Measurements from ENCODE around the gene NYAP2.

Gene NYAP2

DNA sequence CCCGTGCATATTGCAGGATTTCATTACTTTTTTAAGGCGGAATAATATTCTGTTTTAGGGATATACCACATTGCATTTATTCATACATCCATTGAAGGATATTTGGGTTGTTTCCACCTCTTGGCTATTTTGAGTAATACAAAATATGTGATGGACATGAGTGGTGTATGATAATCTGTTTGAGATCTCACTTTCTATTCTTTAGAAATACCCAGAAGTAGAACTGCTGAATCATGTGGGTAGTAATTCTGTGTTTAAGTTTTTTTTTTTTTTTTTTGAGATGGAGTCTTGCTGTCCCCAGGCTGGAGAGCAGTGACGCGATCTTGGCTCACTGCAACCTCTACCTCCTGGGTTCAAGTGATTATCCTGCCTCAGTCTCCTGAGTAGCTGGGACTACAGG lies 201.4 kb downstream of the NYAP2 start:
- TF ChIP-seq ZNF384 (IDR thresholded peaks at IDR 0.05): no peak
- TF ChIP-seq ELF4 (IDR thresholded peaks at IDR 0.05): no peak
- TF ChIP-seq BHLHE40 (IDR thresholded peaks at IDR 0.05; ENCODE audit: borderline replicate concordance): no peak
- TF ChIP-seq SP1 (IDR thresholded peaks at IDR 0.05): no peak
- CTCF ChIA-PET: no interaction called here
- POLR2A ChIA-PET: no interaction called here
- DNase-seq (ENCODE audit: extremely low spot score): no peak

DNA sequence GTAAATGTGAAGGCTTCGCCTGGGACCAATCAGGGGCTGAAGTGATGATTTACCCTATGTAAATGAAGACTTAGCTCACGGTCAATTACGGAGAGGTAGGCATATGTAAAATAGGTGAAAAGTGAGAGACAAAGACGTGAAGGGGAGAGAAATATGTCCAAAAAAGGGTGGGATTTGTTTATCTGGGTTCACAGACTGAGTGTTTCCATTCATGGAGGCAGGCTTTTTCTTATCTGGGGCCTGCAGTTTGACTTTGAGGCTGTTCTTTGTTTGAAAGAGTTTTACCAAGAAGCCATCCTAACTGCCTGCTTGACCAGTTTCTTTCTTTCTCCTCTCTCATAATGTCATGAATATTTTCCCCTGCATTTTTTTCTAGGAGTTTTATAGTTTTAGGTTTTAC lies 202.7 kb downstream of the NYAP2 start:
- DNase-seq (ENCODE audit: extremely low spot score): no peak
- TF ChIP-seq NFRKB (IDR thresholded peaks at IDR 0.05) (no peak), ELF4 (IDR thresholded peaks at IDR 0.05) (no peak), FOXK2 (IDR thresholded peaks at IDR 0.05) (no peak), TARDBP (IDR thresholded peaks at IDR 0.05) (no peak), FOXA1 (IDR thresholded peaks at IDR 0.05) (no peak), SP1 (IDR thresholded peaks at IDR 0.05) (no peak), ARNT (IDR thresholded peaks at IDR 0.05) (no peak), L3MBTL2 (conservative IDR thresholded peaks at IDR 0.05) (no peak), CTBP1 (IDR thresholded peaks at IDR 0.05; ENCODE audit: borderline replicate concordance) (no peak), LEF1 (IDR thresholded peaks at IDR 0.05; ENCODE audit: borderline replicate concordance) (no peak), SUZ12 (IDR thresholded peaks at IDR 0.05) (no peak), HDGF (IDR thresholded peaks at IDR 0.05; ENCODE audit: borderline replicate concordance) (no peak), ZNF384 (IDR thresholded peaks at IDR 0.05) (no peak), BHLHE40 (IDR thresholded peaks at IDR 0.05; ENCODE audit: borderline replicate concordance) (no peak), FOXM1 (IDR thresholded peaks at IDR 0.05; ENCODE audit: borderline replicate concordance) (no peak)
- TF ChIP-seq, protein P1, sequence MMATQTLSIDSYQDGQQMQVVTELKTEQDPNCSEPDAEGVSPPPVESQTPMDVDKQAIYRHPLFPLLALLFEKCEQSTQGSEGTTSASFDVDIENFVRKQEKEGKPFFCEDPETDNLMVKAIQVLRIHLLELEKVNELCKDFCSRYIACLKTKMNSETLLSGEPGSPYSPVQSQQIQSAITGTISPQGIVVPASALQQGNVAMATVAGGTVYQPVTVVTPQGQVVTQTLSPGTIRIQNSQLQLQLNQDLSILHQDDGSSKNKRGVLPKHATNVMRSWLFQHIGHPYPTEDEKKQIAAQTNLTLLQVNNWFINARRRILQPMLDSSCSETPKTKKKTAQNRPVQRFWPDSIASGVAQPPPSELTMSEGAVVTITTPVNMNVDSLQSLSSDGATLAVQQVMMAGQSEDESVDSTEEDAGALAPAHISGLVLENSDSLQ (IDR thresholded peaks at IDR 0.05): no peak
- CTCF ChIA-PET: no interaction called here
- POLR2A ChIA-PET: no interaction called here

DNA sequence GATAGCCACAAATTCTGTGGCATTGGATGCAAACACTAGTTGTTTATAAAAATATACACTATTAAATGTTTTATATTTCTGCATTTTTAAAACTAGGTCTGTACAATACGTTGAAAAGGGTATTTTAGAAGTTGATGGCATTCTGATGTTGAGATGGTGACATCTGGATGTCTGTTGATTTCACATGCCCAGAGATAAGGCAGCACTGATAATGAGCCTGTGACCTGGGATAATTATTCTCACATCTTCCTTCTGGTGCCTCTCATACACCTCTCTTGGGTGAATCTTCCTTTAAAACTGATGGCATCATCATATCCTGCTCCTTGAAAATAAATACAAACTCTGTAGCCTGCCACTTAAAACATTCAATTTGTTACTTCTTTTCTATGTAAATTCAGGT lies 208.6 kb downstream of the NYAP2 start:
- DNase-seq (ENCODE audit: extremely low spot score): no peak
- CTCF ChIA-PET: no interaction called here
- POLR2A ChIA-PET: no interaction called here
- TF ChIP-seq LEF1 (IDR thresholded peaks at IDR 0.05; ENCODE audit: borderline replicate concordance) (no peak), NFRKB (IDR thresholded peaks at IDR 0.05) (no peak), SP1 (IDR thresholded peaks at IDR 0.05) (no peak), FOXK2 (IDR thresholded peaks at IDR 0.05) (no peak), SUZ12 (IDR thresholded peaks at IDR 0.05) (no peak), ELF4 (IDR thresholded peaks at IDR 0.05) (no peak), CTBP1 (IDR thresholded peaks at IDR 0.05; ENCODE audit: borderline replicate concordance) (no peak)
- TF ChIP-seq, protein P1 (IDR thresholded peaks at IDR 0.05): no peak

DNA sequence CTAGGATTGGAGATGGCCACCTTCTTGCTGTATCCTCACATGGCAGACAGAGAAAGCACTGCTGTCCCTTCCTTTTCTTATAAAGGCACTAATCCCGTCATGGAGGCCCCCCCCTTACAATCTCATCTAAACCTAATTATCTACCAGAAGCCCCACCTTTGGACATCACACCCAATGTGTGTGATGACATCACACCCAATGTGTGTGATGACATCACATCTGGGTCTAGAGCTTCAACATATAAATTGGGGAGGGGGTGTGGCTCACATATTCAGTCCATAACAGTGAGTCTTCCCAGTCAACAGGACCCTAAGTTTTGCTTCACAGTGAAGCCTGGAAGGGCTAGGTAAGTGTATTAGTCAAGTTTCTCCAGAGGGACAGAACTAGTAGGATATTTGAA lies 213.1 kb downstream of the NYAP2 start:
- TF ChIP-seq HDGF (IDR thresholded peaks at IDR 0.05; ENCODE audit: borderline replicate concordance) (no peak), NFRKB (IDR thresholded peaks at IDR 0.05) (no peak), L3MBTL2 (conservative IDR thresholded peaks at IDR 0.05) (no peak), TARDBP (IDR thresholded peaks at IDR 0.05) (no peak), FOXM1 (IDR thresholded peaks at IDR 0.05; ENCODE audit: borderline replicate concordance) (no peak), ELF4 (IDR thresholded peaks at IDR 0.05) (no peak), BHLHE40 (IDR thresholded peaks at IDR 0.05; ENCODE audit: borderline replicate concordance) (no peak), FOXA1 (IDR thresholded peaks at IDR 0.05) (no peak), FOXK2 (IDR thresholded peaks at IDR 0.05) (no peak), CTBP1 (IDR thresholded peaks at IDR 0.05; ENCODE audit: borderline replicate concordance) (no peak), ZNF384 (IDR thresholded peaks at IDR 0.05) (no peak), LEF1 (IDR thresholded peaks at IDR 0.05; ENCODE audit: borderline replicate concordance) (no peak), SP1 (IDR thresholded peaks at IDR 0.05) (no peak), SUZ12 (IDR thresholded peaks at IDR 0.05) (no peak), ARNT (IDR thresholded peaks at IDR 0.05) (no peak)
- TF ChIP-seq, protein P1 (IDR thresholded peaks at IDR 0.05): no peak
- CTCF ChIA-PET: no interaction called here
- DNase-seq (ENCODE audit: extremely low spot score): no peak
- POLR2A ChIA-PET: no interaction called here

DNA sequence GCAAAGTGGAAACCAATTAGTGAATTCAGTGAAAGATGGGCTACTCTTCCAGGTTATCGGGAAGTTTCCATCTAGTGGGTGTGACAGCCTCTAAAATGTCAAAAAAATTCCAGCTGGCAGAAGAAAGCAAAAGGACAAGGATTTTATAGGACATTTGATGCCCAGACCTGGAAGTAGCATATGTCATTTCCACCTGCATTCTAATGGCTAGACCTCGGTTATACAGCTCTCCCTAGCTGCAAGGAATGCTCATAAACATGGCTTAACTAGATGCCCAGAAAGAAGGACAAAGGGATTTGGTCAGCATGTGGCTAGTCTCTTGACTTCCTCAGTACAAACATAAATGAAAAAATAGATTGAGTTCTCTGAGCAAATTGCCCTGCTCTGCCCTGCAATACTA lies 215.4 kb downstream of the NYAP2 start:
- ChIA-PET POLR2A (no interaction called here), CTCF (no interaction called here)
- DNase-seq (ENCODE audit: extremely low spot score): no peak
- no peak for TF ChIP-seq FOXA1 (IDR thresholded peaks at IDR 0.05)
- TF ChIP-seq FOXK2 (IDR thresholded peaks at IDR 0.05): no peak
- TF ChIP-seq ZNF384 (IDR thresholded peaks at IDR 0.05): no peak
- no peak for TF ChIP-seq SUZ12 (IDR thresholded peaks at IDR 0.05)
- TF ChIP-seq HDGF (IDR thresholded peaks at IDR 0.05; ENCODE audit: borderline replicate concordance): no peak
- no peak for TF ChIP-seq CTBP1 (IDR thresholded peaks at IDR 0.05; ENCODE audit: borderline replicate concordance)
- TF ChIP-seq TARDBP (IDR thresholded peaks at IDR 0.05): no peak

DNA sequence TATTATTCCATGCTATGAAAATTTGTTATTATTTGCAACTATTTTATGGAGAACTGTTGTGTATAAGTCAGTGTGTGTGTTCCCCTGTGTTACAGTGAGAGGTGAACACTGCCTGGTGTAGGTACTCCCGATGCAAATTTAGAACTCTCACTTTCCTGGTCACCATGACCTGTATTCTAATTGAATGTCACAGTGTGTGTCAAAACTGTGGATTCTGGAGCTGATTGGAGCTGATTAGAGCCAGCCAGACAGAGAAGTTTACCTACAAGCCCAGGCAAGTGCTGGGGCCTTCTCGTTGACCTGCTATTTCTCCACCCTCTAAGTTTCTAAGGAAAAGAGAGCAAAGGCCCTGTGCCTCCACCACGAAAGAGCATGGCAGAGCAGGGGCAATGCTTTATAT lies 216.0 kb downstream of the NYAP2 start:
- TF ChIP-seq L3MBTL2 (conservative IDR thresholded peaks at IDR 0.05) (no peak), CTBP1 (IDR thresholded peaks at IDR 0.05; ENCODE audit: borderline replicate concordance) (no peak), SUZ12 (IDR thresholded peaks at IDR 0.05) (no peak), ARNT (IDR thresholded peaks at IDR 0.05) (no peak), TARDBP (IDR thresholded peaks at IDR 0.05) (no peak), FOXA1 (IDR thresholded peaks at IDR 0.05) (no peak), SP1 (IDR thresholded peaks at IDR 0.05) (no peak), NFRKB (IDR thresholded peaks at IDR 0.05) (no peak), ELF4 (IDR thresholded peaks at IDR 0.05) (no peak)
- TF ChIP-seq, protein P1 (IDR thresholded peaks at IDR 0.05): no peak
- CTCF ChIA-PET: no interaction called here
- no peak for DNase-seq (ENCODE audit: extremely low spot score)
- POLR2A ChIA-PET: no interaction called here

Data from HEK293T (cell line).